H1 (cell line): ENCODE data around the gene IQUB. TPM values are rescaled to one million over a fixed set of nuclear protein-coding genes. Genes with fewer than 3 reads are reported as not detected.

Experiments
- CTCF ChIA-PET: fragments of 300-600 bp; sonication (Branson Sonifier 250); formaldehyde crosslinking; loops from one replicate; lab custom pipeline; 2021; ENCODE audit not compliant: partially characterized antibody; lab: Charles Lee
- POLR2A ChIA-PET: fragments of 300-600 bp; sonication (Branson Sonifier 250); formaldehyde crosslinking; loops from one replicate; lab custom pipeline; 2021; ENCODE audit warnings: inconsistent platforms; ENCODE audit not compliant: partially characterized antibody; lab: Charles Lee
- DNase-seq, 2 experiments: peaks; one replicate each; pipeline versions ENCODE4 v3.0.0 to v3.0.0-alpha.2; 2010 to 2022; ENCODE audit warnings: low spot score in 2 of 2, low read depth in 1 of 2, mixed read lengths in 1 of 2
- FAIRE-seq: peaks from 2 replicates; lab custom pipeline; 2011; peaks lifted over from hg19 to GRCh38; lab: Jason Lieb, UNC
- H2AFZ ChIP-seq: 2 replicates; pipeline ENCODE4 v1.8.1; 2012; ENCODE audit warnings: low read length, inconsistent platforms
- H2AK5ac ChIP-seq: 2 replicates; pipeline ENCODE4 v1.6.1; 2013; ENCODE audit warnings: low read depth, low read length
- H2BK120ac ChIP-seq: replicated peaks from 2 replicates; pipeline ENCODE3; 2013; ENCODE audit warnings: low read depth, low read length, inconsistent platforms
- H2BK12ac ChIP-seq: 2 replicates; pipeline ENCODE4 v1.6.1; 2013; ENCODE audit warnings: low read depth, low read length
- H2BK15ac ChIP-seq: 2 replicates; pipeline ENCODE4 v1.6.1; 2013; ENCODE audit warnings: low read length
- H2BK20ac ChIP-seq: 2 replicates; pipeline ENCODE4 v1.6.1; 2013; ENCODE audit warnings: low read length
- H2BK5ac ChIP-seq: 2 replicates; pipeline ENCODE4 v1.6.1; 2013; ENCODE audit warnings: low read depth, low read length
- H3K14ac ChIP-seq: 2 replicates; pipeline ENCODE4 v1.6.1; 2013; ENCODE audit warnings: inconsistent platforms; ENCODE audit not compliant: insufficient read length
- H3K18ac ChIP-seq: 2 replicates; pipeline ENCODE4 v1.6.1; 2013; ENCODE audit warnings: low read length; ENCODE audit errors: extremely low read depth
- H3K23ac ChIP-seq: 2 replicates; pipeline ENCODE4 v1.6.1; 2013; ENCODE audit warnings: inconsistent platforms; ENCODE audit not compliant: insufficient read length
- H3K23me2 ChIP-seq: 2 replicates; pipeline ENCODE4 v1.6.1; 2013; ENCODE audit warnings: low read depth, low read length
- H3K27ac ChIP-seq: 2 replicates; pipeline ENCODE4 v1.6.1; 2011; ENCODE audit warnings: low read depth, low read length, inconsistent platforms
- H3K27me3 ChIP-seq, 4 experiments: replicated peaks in 1 of 4; 1 replicate in 1 of 4; 2 replicates in 3 of 4; pipeline versions ENCODE4 v1.6.1 to v1.8.1; 2011 to 2013; ENCODE audit warnings: low read length in 3 of 4, mild to moderate bottlenecking in 3 of 4, inconsistent platforms in 2 of 4, mixed read lengths in 2 of 4, moderate library complexity in 1 of 4; ENCODE audit not compliant: control insufficient read depth in 3 of 4, insufficient read depth in 3 of 4; ENCODE audit errors: extremely low read depth in 1 of 4
- H3K36me3 ChIP-seq, 4 experiments: 2 replicates each; pipeline versions ENCODE4 v1.6.1 to v1.8.1; 2011 to 2013; ENCODE audit warnings: mild to moderate bottlenecking in 4 of 4, low read length in 3 of 4, moderate library complexity in 2 of 4, control low read depth in 1 of 4, inconsistent platforms in 1 of 4; ENCODE audit not compliant: insufficient read depth in 4 of 4, control insufficient read depth in 2 of 4
- H3K4ac ChIP-seq: replicated peaks from 2 replicates; pipeline ENCODE3; 2013; ENCODE audit warnings: low read length, low read depth, mixed read lengths, inconsistent platforms; ENCODE audit not compliant: insufficient read length
- H3K4me1 ChIP-seq, 4 experiments: replicated peaks in 1 of 4; 1 replicate in 1 of 4; 2 replicates in 3 of 4; pipeline versions ENCODE4 v1.6.1 to v1.8.1; 2011 to 2013; ENCODE audit warnings: low read length in 3 of 4, inconsistent platforms in 2 of 4, mixed read lengths in 1 of 4; ENCODE audit not compliant: insufficient read depth in 4 of 4, control insufficient read depth in 3 of 4
- H3K4me2 ChIP-seq, 2 experiments: 2 replicates each; pipeline versions ENCODE4 v1.6.1 to v1.8.1; 2011 to 2013; ENCODE audit warnings: low read depth in 2 of 2, low read length in 2 of 2, control low read depth in 1 of 2, inconsistent platforms in 1 of 2, mild to moderate bottlenecking in 1 of 2; ENCODE audit not compliant: insufficient read depth in 1 of 2
- H3K4me3 ChIP-seq, 4 experiments: fragments of 200-600, 300-600 bp in 1 of 4; sonication (generic), shearing (Covaris generic), sonication (Bioruptor Twin) in 1 of 4; 2 replicates each; pipeline versions ENCODE4 v1.5.1 to v1.8.1; 2011 to 2016; ENCODE audit warnings: low read length in 4 of 4, low read depth in 3 of 4, control low read depth in 2 of 4, inconsistent platforms in 2 of 4, mild to moderate bottlenecking in 2 of 4, mixed read lengths in 1 of 4, moderate library complexity in 1 of 4; ENCODE audit not compliant: insufficient read depth in 2 of 4; ENCODE audit errors: extremely low read depth in 1 of 4
- H3K56ac ChIP-seq: replicated peaks from 2 replicates; pipeline ENCODE3; 2013; ENCODE audit warnings: low read depth, mild to moderate bottlenecking, mixed read lengths, low read length, inconsistent platforms; ENCODE audit not compliant: insufficient read length
- H3K79me1 ChIP-seq: 2 replicates; pipeline ENCODE4 v1.6.1; 2013; ENCODE audit warnings: low read depth, low read length, control low read depth
- H3K79me2 ChIP-seq, 2 experiments: 2 replicates each; pipeline versions ENCODE4 v1.6.1 to v1.8.1; 2012 to 2013; ENCODE audit warnings: low read length in 2 of 2, mild to moderate bottlenecking in 2 of 2, inconsistent platforms in 1 of 2; ENCODE audit not compliant: insufficient read depth in 2 of 2, control insufficient read depth in 1 of 2
- H3K9ac ChIP-seq, 4 experiments: replicated peaks in 1 of 4; 1 replicate in 1 of 4; 2 replicates in 3 of 4; pipeline versions ENCODE4 v1.6.1 to v1.8.1; 2011 to 2013; ENCODE audit warnings: low read depth in 3 of 4, low read length in 3 of 4, control low read depth in 2 of 4, mild to moderate bottlenecking in 2 of 4, moderate library complexity in 2 of 4, inconsistent platforms in 1 of 4; ENCODE audit errors: extremely low read depth in 1 of 4
- H3K9me3 ChIP-seq, 2 experiments: 2 replicates each; pipeline versions ENCODE4 v1.6.1 to v1.8.1; 2012 to 2013; ENCODE audit warnings: mild to moderate bottlenecking in 2 of 2, moderate library complexity in 2 of 2, control low read depth in 1 of 2, inconsistent platforms in 1 of 2, low read depth in 1 of 2, low read length in 1 of 2, mixed read lengths in 1 of 2; ENCODE audit not compliant: insufficient read depth in 2 of 2
- H4K20me1 ChIP-seq, 2 experiments: replicated peaks in 1 of 2; 2 replicates each; pipeline versions ENCODE3 to v1.8.1; 2011 to 2013; ENCODE audit warnings: inconsistent platforms in 2 of 2, low read length in 2 of 2, mild to moderate bottlenecking in 1 of 2; ENCODE audit not compliant: insufficient read depth in 2 of 2, control insufficient read depth in 1 of 2
- H4K5ac ChIP-seq: 2 replicates; pipeline ENCODE4 v1.6.1; 2013; ENCODE audit warnings: low read length, low read depth, mixed read lengths, inconsistent platforms; ENCODE audit not compliant: insufficient read length
- H4K8ac ChIP-seq: 2 replicates; pipeline ENCODE4 v1.8.0; 2013; ENCODE audit warnings: mild to moderate bottlenecking, moderate library complexity, low read length, inconsistent platforms; ENCODE audit not compliant: insufficient read depth; ENCODE audit errors: extremely low read depth
- H4K91ac ChIP-seq: replicated peaks from 2 replicates; pipeline ENCODE3; 2013; ENCODE audit warnings: low read length, mixed read lengths, inconsistent platforms; ENCODE audit not compliant: insufficient read length
- CHD2 ChIP-seq: IDR thresholded peaks from 2 replicates; pipeline ENCODE4 v1.6.1; 2012; ENCODE audit warnings: low read length, improper control_type of control experiment
- HDAC6 ChIP-seq: IDR thresholded peaks from one replicate; pipeline ENCODE4 v1.7.1; 2012; ENCODE audit warnings: low read depth, mild to moderate bottlenecking, inconsistent platforms, low read length, moderate library complexity
- JUND ChIP-seq: IDR thresholded peaks from 2 replicates; pipeline ENCODE4 v1.6.1; 2011; ENCODE audit warnings: mild to moderate bottlenecking, improper control_type of control experiment, low read length
- SP1 ChIP-seq: IDR thresholded peaks from 2 replicates; pipeline ENCODE4 v1.6.1; 2011; ENCODE audit warnings: low read depth, low read length
- TAF1 ChIP-seq: IDR thresholded peaks from 2 replicates; pipeline ENCODE4 v1.6.1; 2011; ENCODE audit warnings: mild to moderate bottlenecking, low read depth, low read length
- WGBS, 2 experiments: shearing (Covaris generic) in 1 of 2; methylation state at CpG; one replicate each; pipeline versions ENCODE4 v1.1.6 to v1.1.7; 2013 to 2015; ENCODE audit warnings: low lambda C conversion rate in 2 of 2, mixed read lengths in 2 of 2, inconsistent platforms in 1 of 2, low coverage in 1 of 2, missing lambda C conversion rate in 1 of 2; ENCODE audit not compliant: insufficient replicate concordance in 2 of 2, insufficient coverage in 1 of 2, insufficient read length in 1 of 2; ENCODE audit errors: extremely low coverage in 1 of 2, missing lambda C conversion rate in 1 of 2; 5-methylcytosine and 5-hydroxymethylcytosine counted together
- polyA plus RNA-seq, 7 experiments: library from polyadenylated mRNA; depleted of rRNA in 3 of 7; stranded (reverse) in 5 of 7; unstranded in 2 of 7; fragments of >200 nt in 5 of 7; fragments of 200-250 nt in 2 of 7; gene quantifications; 1 replicate in 5 of 7; 2 replicates in 1 of 7; 4 replicates in 1 of 7; pipeline versions ENCODE4 v1.2.1 to v1.2.3, GENCODE V29; 2011 to 2013; ENCODE audit warnings: missing spikeins in 2 of 7, mixed read lengths in 2 of 7
- total RNA-seq: library from RNA; stranded (reverse); fragmentation: NEBNext Ultra II Directional; extraction: Animal tissue kit (Norgen Biotek cat#: 25700); gene quantifications from 2 replicates; pipeline ENCODE4 v1.2.1, GENCODE V29; 2021

IQUB gene
- total and polyA plus RNA-seq, 2 of the 8 experiments (the other 6 are each of a cell fraction or from before 2014, with no cell fraction given): 0.12 to 0.82 TPM

- H3K9ac ChIP-seq: no peak overlapping the region
- H3K79me2 ChIP-seq: no peaks in the 10 kb centered on the region
- ChIA-PET POLR2A (interaction anchor here (0.7 kb wide), 1 partner anchor 46 kb away, joined by 4 read pairs; no protein-coding TSS in a partner anchor), CTCF (interaction anchor here (0.6 to 3.1 kb wide), 6 partner anchors 41 to 1843 kb away, joined by 3 to 25 read pairs (median 4); no protein-coding TSS in a partner anchor)
- H2BK20ac ChIP-seq: no peak overlapping the region
- H3K4me3 ChIP-seq: no peak overlapping the region
- no peak overlapping the region for H3K14ac ChIP-seq
- H2AK5ac ChIP-seq: no peak overlapping the region
- no peak overlapping the region for H3K23ac ChIP-seq
- no peak overlapping the region for H2AFZ ChIP-seq
- peaks cover 0 to 2% (median 1%) of the 10 kb centered on the region in 4 experiments; a peak in 4 of 7 replicates for H3K27me3 ChIP-seq
- no peaks in the 10 kb centered on the region for H4K20me1 ChIP-seq
- no peak overlapping the region for H2BK5ac ChIP-seq
- H2BK120ac ChIP-seq: no peak overlapping the region
- H3K56ac ChIP-seq: no peak overlapping the region
- DNase-seq (no peak), FAIRE-seq (no peak)
- H3K4ac ChIP-seq: no peak overlapping the region
- 90% methylated on average over 7 of the region's 7 CpGs; no CpG with 5 or more reads in 1 of the 2 experiments for WGBS, 2 experiments
- H4K91ac ChIP-seq: no peak overlapping the region
- peaks cover 0 to 3% (median 0%) of the 10 kb centered on the region in 4 experiments; a peak in 2 of 8 replicates for H3K36me3 ChIP-seq
- H3K9me3 ChIP-seq: no peaks in the 10 kb centered on the region
- no peak overlapping the region for H4K8ac ChIP-seq
- H3K23me2 ChIP-seq: peaks cover 5% of the 10 kb centered on the region
- no peak overlapping the region for H2BK15ac ChIP-seq
- no peak overlapping the region for H2BK12ac ChIP-seq
- no peak overlapping the region for H3K4me2 ChIP-seq
- no peak overlapping the region for H4K5ac ChIP-seq
- H3K4me1 ChIP-seq: peaks cover 0 to 3% (median 2%) of the 10 kb centered on the region in 4 experiments; a peak in 3 of 7 replicates
- H3K27ac ChIP-seq: no peak overlapping the region
- no peak overlapping the region for H3K18ac ChIP-seq
- no peaks in the 10 kb centered on the region for H3K79me1 ChIP-seq
- TF ChIP-seq SP1: no peak
- TF ChIP-seq HDAC6: no peak
- TF ChIP-seq TAF1: no peak
- no peak for TF ChIP-seq CHD2
- no peak for TF ChIP-seq JUND
Observed at GRCh38 chr7:123538189-123538714, 3.9 kb upstream of the IQUB start.
